ENCODE measurements around the gene AMY2B.
"Not testable (repeated sequence)": the region's sequence is repeated elsewhere in the genome, so short reads cannot be mapped to it uniquely, and the experiment has no call there.

AMY2B gene

GRCh38 chr1:103576065-103576464 is 4.7 kb downstream of the AMY2B start:
- H3K4me1 Mint-ChIP-seq = no peaks in the 10 kb centered on the region
- H3K36me3 Mint-ChIP-seq = peaks cover 36% of the 10 kb centered on the region
- H3K4me3 Mint-ChIP-seq = no peak overlapping the region
- no peak overlapping the region for H3K27ac Mint-ChIP-seq
- no peaks in the 10 kb centered on the region for H3K27me3 Mint-ChIP-seq
- H3K9me3 Mint-ChIP-seq = no peaks in the 10 kb centered on the region
- ATAC-seq = no peak

GRCh38 chr1:103576784-103577183 is 5.4 kb downstream of the AMY2B start:
- H3K9me3 Mint-ChIP-seq, H3K27ac Mint-ChIP-seq, H3K27me3 Mint-ChIP-seq, H3K4me3 Mint-ChIP-seq, ATAC-seq, H3K4me1 Mint-ChIP-seq: not testable (repeated sequence)
- H3K36me3 Mint-ChIP-seq = peaks cover 36% of the 10 kb centered on the region

- peaks cover 14% of the 10 kb centered on the region for H3K36me3 Mint-ChIP-seq
- H3K27me3 Mint-ChIP-seq = no peaks in the 10 kb centered on the region
- no peak overlapping the region for H3K27ac Mint-ChIP-seq
- peaks cover 3% of the 10 kb centered on the region for H3K9me3 Mint-ChIP-seq
- no peak overlapping the region for H3K4me3 Mint-ChIP-seq
- ATAC-seq = no peak
- no peaks in the 10 kb centered on the region for H3K4me1 Mint-ChIP-seq
Observed at GRCh38 chr1:103582464-103582863, 11.1 kb downstream of the AMY2B start.

GRCh38 chr1:103583887-103584286 is 12.5 kb downstream of the AMY2B start:
- H3K27me3 Mint-ChIP-seq = no peaks in the 10 kb centered on the region
- ATAC-seq = no peak
- H3K9me3 Mint-ChIP-seq = peaks cover 5% of the 10 kb centered on the region
- no peak overlapping the region for H3K27ac Mint-ChIP-seq
- peaks cover 6% of the 10 kb centered on the region for H3K36me3 Mint-ChIP-seq
- no peaks in the 10 kb centered on the region for H3K4me1 Mint-ChIP-seq
- no peak overlapping the region for H3K4me3 Mint-ChIP-seq

GRCh38 chr1:103584537-103584936 is 13.1 kb downstream of the AMY2B start:
- no peaks in the 10 kb centered on the region for H3K4me1 Mint-ChIP-seq
- H3K36me3 Mint-ChIP-seq = peaks cover 6% of the 10 kb centered on the region
- no peak overlapping the region for H3K4me3 Mint-ChIP-seq
- ATAC-seq = no peak
- H3K27me3 Mint-ChIP-seq = no peaks in the 10 kb centered on the region
- peaks cover 9% of the 10 kb centered on the region for H3K9me3 Mint-ChIP-seq
- H3K27ac Mint-ChIP-seq = no peak overlapping the region

GRCh38 chr1:103602740-103603139 is 31.4 kb downstream of the AMY2B start:
- H3K4me3 Mint-ChIP-seq, H3K27ac Mint-ChIP-seq, H3K36me3 Mint-ChIP-seq, H3K4me1 Mint-ChIP-seq, H3K9me3 Mint-ChIP-seq, ATAC-seq, H3K27me3 Mint-ChIP-seq: not testable (repeated sequence)

- no peak overlapping the region for H3K4me3 Mint-ChIP-seq
- H3K4me1 Mint-ChIP-seq = no peaks in the 10 kb centered on the region
- H3K27ac Mint-ChIP-seq = no peak overlapping the region
- no peaks in the 10 kb centered on the region for H3K9me3 Mint-ChIP-seq
- no peaks in the 10 kb centered on the region for H3K36me3 Mint-ChIP-seq
- no peaks in the 10 kb centered on the region for H3K27me3 Mint-ChIP-seq
- ATAC-seq = no peak
Observed at GRCh38 chr1:103616362-103616761, 45.0 kb downstream of the AMY2B start.

- not testable (repeated sequence) for H3K4me3 Mint-ChIP-seq, ATAC-seq, H3K36me3 Mint-ChIP-seq, H3K4me1 Mint-ChIP-seq, H3K27ac Mint-ChIP-seq, H3K9me3 Mint-ChIP-seq, H3K27me3 Mint-ChIP-seq
Observed at GRCh38 chr1:103616994-103617477, 45.6 kb downstream of the AMY2B start, which contains the start of gene AMY2A. Gene AMY2A, plus strand, starts transcription at chr1:103617427. Its CDS starts 14 bp downstream, at chr1:103617441.

GRCh38 chr1:103627436-103627835 is 56.0 kb downstream of the AMY2B start:
- not testable (repeated sequence) for ATAC-seq, H3K27me3 Mint-ChIP-seq, H3K36me3 Mint-ChIP-seq, H3K4me1 Mint-ChIP-seq, H3K27ac Mint-ChIP-seq, H3K9me3 Mint-ChIP-seq, H3K4me3 Mint-ChIP-seq

Data from stimulated activated memory B cell treated with anti-CD40 and anti-IgM and Interleukin-4, amounts not matched to agents 10 μg/mL and 1 μg/mL and 100 μg/mL, for 72 hours (primary cell).